ENCODE data around the gene PCNX3.

Gene PCNX3

DNA sequence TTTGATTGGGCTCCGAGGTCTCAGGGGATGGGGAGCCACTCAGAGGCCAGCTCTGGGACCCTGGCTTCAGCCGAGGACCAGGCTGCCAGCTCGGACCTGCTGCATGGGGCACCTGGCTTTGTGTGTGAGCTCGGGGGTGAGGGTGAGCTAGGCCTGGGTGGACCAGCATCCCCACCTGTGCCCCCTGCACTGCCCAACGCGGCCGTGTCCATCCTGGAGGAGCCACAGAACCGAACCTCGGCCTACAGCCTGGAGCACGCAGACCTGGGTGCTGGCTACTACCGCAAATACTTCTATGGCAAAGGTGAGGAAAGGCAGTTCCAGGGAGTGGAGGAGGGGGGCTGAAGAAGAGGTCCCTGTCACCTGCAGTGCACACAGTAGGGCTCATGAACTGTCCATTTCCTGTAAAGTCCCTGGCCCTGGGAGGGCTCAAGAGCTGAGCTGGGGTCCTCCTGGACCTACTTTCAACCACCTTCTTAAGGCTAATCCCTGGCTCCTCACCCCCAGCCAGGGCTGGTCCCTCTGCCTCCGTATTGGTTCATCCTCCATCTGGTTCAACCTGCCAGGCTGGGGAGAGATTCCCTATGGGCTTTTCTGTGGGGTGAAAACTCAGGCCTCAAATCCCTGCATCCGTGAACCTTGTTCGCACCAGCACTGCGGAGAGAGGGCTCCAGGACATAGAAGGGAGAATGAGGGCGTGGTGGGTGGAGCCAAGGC, 25.9 kb downstream of the PCNX3 start:
- no peak for DNase-seq

DNA sequence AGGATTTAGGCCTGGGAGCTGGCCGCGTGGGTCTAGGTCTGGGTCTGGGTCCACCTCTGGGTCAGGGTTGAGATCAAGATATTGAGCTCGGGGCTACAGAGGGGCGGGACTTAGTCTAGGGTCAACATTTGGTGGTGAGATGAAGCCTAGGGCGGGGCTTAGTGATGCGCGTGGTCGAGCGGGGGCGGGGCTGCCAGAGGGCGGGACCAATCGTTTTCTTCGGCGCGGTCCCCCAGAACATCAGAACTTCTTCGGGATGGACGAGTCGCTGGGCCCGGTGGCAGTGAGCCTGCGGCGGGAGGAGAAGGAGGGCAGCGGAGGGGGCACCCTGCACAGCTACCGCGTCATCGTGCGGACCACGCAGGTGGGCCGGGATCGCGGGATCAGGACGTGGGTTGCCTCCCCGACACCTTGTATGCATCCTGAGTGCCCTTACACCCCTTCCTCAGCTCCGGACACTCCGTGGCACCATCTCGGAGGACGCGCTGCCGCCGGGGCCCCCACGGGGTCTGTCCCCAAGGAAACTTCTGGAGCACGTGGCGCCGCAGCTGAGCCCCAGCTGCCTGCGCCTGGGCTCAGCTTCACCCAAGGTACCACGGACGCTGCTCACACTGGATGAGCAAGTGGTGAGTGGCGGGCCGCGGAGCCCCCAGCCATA, 26.6 kb downstream of the PCNX3 start:
- no peak for DNase-seq

DNA sequence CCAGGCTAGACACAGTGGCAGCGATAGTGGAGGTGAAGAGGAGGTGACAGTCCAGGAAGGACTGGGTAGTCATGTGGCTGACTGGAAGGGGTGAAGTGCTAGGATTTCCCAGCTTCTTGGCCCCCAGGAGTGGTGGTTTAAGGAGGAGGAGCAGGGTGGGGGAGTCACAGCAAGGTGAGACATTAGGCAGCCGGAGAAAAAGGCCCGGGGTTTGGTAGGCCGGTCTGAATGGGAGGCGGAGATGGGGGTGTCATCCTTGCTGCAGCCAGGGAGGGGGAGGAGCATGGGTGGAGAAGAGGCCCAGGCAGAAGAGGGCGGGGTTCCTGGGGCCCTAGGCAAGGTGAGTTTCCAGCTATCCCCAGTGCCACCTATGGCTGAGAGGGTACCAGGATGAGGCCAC, 28.4 kb downstream of the PCNX3 start:
- peak; percentile 32 for DNase-seq

DNA sequence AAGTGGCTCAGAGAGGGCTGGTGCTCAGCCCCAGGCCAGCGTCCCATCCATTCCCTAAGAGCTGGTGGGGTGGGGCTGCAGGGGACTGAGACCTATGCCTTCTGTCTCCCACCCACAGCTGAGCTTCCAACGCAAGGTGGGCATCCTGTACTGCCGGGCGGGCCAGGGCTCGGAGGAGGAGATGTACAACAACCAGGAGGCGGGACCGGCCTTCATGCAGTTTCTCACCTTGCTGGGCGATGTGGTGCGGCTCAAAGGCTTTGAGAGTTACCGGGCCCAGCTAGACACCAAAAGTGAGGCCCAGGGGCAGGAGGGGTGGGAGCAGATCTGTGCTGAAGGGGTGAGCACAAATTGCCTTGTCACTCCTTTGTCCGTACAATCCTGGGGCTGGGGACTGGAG, 29.3 kb downstream of the PCNX3 start:
- DNase-seq, result no peak

DNA sequence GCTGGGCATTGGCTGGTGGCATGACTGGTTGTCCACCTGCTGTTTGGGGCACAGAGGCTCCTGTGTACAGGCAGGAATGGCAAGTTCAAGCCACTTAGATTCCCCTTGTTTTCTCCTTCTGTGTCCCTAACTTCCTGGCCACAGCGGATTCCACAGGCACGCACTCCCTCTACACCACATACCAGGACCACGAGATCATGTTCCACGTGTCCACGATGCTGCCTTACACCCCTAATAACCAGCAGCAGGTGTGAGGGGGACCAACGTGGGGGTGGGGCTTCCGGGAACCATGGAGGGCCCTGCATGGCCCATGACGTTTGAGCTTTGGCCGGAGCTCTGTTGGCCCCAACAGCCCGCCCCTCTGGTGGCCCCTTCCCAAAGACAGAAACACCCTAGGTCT, 30.1 kb downstream of the PCNX3 start:
- DNase-seq, result no peak

DNA sequence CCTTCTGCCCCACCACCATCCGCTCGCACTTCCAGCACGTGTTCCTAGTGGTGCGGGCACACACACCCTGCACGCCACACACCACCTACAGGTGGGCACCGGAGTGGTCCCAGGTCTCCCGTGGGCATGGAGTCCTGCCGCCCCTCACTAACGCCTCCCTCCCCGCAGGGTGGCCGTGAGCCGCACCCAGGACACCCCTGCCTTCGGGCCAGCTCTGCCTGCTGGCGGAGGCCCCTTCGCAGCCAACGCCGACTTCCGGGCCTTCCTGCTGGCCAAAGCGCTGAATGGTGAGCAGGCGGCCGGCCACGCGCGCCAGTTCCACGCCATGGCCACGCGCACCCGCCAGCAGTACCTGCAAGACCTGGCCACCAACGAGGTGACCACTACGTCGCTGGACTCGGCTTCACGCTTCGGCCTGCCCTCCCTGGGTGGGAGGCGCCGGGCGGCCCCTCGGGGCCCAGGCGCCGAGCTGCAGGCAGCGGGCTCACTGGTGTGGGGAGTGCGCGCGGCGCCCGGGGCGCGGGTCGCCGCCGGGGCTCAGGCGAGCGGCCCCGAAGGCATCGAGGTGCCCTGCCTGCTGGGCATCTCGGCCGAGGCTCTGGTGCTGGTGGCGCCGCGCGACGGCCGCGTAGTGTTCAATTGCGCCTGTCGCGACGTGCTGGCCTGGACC, 30.8 kb downstream of the PCNX3 start:
- no peak for DNase-seq

DNA sequence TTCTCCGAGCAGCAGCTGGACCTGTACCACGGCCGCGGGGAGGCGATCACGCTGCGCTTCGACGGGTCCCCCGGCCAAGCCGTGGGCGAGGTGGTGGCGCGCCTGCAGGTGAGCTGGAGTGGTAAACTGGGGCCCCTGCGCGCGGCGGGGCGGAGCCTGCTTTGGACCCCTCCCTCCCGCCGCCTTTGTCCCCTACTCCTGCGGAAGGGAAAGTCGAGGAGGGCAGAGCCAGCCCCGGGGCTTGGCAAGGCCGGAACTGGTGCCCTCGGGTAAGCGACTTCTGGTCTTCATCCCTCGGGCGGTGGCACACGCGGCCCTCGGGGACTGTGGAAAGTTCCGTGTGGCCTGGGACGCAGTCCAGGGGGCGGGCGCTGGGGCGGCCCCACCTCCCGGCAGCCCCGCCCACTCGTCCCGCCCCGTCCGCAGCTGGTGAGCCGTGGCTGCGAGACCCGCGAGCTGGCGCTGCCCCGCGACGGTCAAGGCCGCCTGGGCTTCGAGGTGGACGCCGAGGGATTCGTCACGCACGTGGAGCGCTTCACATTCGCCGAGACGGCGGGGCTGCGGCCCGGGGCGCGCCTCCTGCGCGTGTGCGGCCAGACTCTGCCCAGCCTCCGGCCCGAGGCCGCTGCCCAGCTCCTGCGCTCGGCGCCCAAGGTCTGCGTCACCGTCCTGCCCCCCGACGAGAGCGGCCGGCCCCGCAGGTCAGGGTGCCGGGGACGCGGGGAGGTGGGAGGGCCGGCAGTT, 31.6 kb downstream of the PCNX3 start:
- no peak for DNase-seq

DNA sequence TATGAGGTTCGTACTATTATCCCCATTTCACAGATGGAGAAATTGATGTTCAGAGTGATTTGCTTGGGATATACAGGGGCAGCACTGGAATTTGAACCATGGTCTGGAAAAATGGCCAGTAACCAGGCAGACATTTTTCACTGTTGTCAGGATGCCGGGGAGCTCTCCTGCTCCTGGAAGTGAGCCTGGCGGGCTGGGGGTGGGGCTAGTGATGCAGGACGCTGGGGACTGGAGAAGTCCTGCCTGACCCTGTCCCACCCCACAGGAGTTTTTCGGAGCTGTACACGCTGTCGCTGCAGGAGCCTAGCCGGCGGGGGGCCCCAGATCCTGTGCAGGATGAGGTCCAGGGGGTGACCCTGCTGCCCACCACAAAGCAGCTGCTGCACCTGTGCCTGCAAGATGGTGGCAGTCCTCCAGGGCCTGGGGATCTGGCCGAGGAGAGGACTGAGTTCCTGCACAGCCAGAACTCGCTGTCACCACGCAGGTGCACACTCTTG, 33.5 kb downstream of the PCNX3 start:
- DNase-seq, result no peak

DNA sequence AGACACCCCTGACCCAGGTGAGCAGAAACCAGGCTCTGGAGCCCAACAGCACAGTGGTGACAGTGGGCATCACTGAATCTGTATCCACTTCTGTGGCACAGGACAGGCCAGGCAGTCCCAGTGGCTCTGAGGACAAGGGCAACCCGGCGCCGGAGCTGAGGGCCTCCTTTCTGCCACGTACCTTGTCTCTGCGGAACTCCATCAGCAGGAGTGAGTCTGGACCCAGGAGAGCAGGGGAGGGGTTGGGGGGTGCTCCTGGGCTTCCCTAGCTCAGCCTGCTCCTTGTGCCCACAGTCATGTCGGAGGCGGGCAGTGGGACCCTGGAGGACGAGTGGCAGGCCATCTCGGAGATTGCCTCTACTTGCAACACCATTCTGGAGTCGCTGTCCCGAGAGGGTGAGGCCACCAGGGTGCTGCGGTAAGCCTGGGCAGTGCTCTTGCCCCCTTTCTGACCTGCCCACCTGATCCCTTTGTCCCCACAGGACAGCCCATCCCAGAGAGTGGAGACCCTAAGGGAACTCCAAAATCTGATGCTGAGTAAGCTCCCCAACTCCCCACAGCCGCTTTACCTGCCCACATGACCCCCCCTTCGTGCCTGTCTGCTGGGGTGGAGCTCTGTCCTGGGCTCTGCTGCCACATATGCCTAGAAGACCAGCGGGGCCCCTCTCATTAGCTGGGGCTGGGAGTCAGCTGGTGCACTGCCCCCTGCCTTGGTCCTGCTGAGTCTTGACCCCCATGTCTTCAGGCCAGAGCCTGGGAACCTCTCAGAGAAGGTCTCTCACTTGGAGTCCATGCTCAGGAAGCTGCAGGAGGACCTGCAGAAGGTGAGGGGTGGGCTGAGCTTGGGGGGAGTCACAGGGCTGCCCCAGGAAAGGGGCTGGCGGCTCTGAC, 34.3 kb downstream of the PCNX3 start:
- DNase-seq, result no peak

DNA sequence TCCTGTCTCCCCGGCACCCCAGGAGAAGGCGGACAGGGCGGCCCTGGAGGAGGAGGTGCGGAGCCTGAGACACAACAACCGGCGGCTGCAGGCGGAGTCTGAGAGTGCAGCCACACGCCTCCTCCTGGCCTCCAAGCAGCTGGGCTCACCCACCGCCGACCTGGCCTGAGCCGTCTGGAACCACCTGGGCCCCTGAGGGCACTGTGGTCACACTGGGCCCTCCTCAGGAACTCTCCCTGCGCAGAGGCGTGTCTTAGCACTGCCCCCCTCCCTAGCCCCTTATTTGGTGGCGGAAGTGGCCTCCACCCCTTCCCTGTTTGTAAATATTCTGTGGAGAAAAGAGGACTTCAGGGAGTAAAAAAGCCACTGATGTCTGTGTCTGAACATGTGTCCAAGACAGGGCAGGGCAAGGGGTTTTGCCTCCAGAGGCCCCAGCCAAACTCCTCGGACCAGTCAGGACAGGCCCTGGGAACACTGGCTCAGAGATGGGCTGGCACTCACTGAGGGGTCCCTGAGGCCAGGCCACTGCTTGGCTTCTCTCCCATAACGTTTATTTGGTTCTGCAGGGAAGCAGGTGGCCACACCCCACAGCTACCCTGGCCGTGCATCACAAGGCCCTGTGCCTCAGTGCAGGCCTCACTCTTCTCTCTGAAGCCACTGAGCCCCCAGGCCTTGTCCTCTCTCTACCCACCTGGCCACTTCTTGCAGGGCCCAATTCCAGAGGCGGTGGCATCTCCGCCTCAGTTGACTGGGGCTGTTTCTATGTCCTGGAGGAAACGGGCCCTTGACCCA, 35.2 kb downstream of the PCNX3 start:
- no peak for DNase-seq

DNA sequence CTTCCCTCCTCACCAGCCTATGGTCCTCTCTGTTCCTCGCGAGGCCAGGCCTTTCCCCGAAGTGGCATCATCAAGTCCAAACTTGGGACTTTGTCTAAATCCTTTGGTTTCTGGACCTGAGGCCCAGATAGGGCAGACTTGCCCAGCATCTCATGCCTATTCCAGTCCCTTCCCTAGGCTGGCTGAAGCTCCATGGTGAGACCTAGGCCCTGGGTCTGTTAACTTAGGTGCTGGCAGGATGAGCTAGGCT, 35.7 kb downstream of the PCNX3 start:
- no peak for DNase-seq

DNA sequence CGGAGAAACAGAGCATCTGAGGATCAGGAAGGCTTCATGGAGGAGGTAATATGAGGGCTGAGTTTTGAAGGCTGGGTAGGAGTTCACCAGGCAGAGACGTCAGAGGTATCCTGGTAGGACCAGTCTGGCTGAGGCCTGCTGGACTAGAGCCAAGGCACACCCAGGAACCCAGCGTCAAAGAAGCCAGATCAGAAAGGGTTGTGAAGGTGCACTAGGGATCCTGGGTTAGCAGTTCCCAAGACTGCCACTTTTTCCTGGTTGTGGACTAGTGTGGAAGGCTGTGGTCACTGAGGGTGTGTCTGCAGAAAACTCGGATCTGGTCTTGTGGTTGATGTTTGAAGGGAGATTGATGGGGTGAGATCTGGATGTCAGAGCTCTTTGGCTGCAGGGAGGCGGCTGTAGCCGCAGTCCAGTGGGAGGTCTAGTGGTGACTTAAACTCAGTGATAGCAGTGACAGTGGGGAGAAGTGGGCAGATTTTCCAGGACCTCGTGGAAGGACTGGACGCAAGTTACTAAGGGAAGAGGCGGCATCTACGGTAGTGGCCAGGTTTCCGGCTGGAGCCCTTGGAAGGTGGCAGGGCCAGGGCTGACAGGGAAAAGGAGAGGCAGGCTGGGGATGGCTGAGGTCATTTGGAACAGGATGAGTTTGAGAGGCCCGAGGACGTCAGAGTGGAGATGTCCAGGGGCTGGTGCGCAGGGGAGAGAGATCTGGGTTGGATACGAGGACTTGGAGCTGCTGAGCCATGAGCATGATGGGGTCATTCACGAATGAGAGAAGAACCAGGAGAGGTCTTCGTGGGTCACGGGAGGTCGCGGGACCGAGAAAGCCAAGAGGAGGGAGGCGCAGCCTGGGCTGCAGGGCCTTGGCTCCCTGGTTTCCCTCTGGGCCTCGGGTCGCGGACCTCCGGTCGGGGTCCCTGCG, 36.3 kb downstream of the PCNX3 start:
- DNase-seq, result no peak

DNA sequence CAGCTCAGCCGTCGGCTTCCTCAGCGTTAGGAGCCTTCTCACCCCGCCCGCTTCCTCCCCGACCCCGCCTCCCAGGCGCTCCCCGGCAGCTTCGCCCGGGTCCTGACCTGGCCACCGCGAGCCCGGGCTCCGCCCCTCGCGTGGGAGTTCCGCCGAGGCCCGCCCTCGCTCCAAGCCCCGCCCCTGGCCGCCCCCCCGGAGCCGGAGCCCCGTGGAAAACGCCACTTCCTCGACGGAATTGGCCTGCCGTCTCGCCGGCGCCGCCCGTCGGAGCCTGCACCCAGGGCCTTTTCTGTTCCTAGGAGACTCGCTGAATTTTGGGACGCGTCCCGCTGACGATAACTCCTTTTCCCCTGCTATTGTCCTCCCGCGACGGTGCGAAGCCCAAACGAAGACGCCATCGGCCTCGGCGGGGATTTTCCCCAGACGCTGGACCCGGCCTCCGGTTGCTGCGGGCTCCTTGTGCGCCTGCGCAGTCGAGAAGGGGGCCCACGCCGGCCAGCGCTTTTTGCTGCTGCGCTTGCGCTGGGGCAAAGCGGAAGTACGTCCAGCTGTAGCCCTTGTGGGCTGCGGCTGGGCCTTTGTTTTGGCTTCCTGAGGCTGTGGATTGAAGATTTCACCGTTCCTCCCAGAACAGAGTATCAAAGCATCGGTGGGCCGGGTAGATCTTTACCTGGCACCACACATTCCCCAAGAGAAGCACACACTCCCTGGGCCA, 37.1 kb downstream of the PCNX3 start:
- DNase-seq, result peak; percentile 97

DNA sequence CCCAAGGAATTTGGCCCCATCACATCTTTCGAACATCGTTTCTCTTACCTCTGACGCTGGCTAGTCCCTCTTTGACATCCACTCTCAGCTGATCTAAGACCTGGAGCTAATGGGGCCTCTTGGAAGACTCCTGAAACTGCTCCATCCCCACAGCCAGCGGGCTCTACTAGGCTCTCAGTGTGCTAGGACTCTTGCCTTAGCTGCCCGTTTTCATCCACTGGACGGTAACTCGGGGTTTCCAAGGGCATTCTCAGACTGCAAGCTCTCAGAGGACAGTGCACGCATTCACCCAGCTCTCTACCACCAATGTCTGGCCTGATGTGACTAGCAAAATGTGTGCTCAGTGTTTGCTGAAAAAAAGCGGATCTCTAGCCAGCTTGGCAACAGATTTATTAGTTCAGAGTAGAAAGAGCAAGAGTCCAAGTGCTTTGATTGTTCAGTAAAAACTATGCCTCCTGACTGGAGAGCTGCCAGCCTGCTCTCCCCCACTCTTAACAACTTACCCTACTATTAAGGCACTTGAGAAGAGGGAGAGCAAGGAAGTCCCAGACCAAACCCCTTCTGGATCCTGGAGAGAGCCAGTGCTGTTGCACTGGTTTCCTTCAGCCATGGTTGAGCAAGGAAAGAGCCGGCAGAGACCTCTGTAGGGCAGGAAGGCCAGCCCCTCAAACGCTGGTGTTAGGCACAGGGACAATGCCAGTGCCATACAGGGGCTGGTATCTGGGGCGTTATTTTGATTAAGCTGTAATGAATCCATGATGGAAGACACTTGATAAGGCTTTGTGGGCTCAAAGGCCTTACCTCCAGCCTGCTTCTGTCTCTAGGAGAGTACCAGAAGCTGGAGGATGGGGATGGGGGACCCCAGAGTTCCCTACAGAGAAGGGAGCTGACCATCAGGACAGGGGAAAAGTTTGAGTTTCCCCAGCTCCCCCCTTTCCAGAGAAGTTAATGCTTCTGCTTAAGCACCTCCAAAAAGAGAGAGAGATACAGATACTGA, 38.0 kb downstream of the PCNX3 start:
- no peak for DNase-seq

DNA sequence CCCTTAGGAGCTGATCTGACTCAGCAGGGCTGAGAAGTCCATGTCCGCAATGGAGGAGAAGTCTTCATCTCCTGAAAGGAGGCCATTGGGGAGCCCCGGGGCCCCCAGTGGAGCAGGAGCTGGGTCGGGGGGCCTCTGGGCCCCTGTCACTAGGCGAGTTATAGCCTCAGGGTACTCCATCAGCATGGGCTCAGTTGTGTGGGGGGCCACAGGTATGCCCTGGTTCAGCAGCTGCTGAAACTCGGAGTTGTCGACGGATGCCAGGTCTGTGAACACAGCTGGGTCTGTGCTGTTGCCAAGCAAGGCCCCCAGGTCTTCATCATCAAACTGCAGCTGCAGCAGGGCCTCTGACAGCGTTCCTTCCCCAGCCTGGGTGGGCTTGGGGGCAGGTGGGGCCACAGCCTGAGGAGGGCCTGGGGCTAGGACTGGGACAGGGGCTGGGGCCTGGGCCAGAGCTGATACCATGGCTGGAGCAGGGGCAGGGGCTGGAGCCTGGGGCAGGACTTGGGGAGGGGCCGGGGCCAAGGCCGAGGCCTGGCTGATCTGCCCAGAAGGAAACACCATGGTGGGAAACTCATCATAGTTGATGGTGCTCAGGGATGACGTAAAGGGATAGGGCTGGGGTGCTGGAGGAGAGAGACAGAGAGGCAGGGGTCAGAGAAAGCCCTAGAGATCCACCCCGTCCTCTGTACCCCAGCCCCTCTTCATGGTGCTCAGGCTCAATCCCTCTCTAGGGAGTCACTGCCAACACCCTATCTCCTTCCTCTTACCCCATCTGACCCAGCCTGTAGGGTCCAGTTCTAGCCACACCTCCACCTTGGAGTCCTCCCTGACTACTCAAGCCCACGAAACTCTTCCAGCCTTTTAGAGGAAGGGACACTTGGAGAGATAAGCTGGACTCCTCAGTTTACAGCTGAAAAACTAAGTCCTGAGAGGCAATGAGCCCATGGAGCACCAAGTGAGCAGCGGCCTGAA, 39.1 kb downstream of the PCNX3 start:
- no peak for DNase-seq

DNA sequence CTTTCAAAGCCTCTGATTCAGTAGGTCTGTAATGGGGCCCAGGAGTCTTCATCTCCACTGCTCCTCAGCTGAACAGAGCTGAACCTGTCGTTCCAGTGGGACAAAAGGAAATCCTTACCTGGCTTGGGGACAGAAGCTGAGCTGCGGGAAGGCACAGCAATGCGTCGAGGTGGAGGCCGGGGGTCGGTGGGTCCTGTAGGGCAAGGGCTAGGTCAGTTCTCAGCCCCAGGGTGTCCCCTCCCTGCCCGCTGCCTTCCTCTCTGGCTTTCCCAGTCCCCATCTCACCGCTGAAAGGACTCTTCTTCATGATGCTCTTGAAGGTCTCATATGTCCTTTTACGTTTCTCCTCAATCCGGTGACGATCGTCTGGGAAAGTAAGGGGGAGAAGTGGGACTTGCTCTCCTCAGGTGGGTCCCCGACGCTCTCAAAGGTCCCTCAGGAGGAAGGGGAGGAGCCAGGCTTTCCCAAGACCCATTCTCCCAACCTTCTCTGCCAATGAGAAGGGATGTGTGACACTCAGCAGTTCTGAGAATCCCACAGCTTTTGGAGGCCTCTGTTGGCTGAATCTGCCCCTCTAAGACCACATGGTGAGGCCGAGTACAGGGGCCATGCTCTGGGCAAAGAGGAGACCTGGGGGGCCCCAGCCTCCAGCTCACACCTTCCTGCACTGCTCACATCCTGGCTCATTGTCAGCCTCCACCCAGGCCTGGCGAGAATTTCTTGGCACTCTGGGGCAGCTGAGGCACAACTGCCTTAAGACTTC, 40.2 kb downstream of the PCNX3 start:
- no peak for DNase-seq

DNA sequence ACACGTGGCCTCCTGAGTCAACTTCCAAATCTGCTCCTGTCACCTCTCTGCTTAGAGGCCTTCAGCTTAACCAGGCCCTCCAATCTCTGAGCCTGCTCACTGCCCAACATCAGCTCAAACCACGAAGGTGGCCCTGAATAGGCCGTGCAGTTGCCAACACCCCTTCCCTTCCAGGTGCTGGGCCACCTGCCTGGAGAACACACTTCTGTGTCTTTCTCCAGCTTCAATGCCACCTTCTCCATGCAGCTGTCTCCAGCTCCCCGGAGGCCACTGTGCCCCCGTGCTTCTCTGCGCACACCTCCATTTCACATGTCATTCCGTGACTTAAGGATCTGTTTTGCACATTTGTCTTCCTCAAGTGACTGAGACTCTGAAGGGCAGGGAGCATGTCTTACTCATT, 41.9 kb downstream of the PCNX3 start:
- DNase-seq, result no peak

All from CD4-positive, alpha-beta T cell treated with Interleukin-21 for 1 hour (primary cell).